H1 (cell line): ENCODE results near the gene PSMD6. TPM values are rescaled to one million over a fixed set of nuclear protein-coding genes. Genes with fewer than 3 reads are reported as not detected.

Experiments
- CTCF ChIA-PET: fragments of 300-600 bp; sonication (Branson Sonifier 250); formaldehyde crosslinking; loops from one replicate; lab custom pipeline; 2021; ENCODE audit not compliant: partially characterized antibody; lab: Charles Lee
- POLR2A ChIA-PET: fragments of 300-600 bp; sonication (Branson Sonifier 250); formaldehyde crosslinking; loops from one replicate; lab custom pipeline; 2021; ENCODE audit warnings: inconsistent platforms; ENCODE audit not compliant: partially characterized antibody; lab: Charles Lee
- DNase-seq, 2 experiments: peaks; one replicate each; pipeline versions ENCODE4 v3.0.0 to v3.0.0-alpha.2; 2010 to 2022; ENCODE audit warnings: low spot score in 2 of 2, low read depth in 1 of 2, mixed read lengths in 1 of 2
- FAIRE-seq: peaks from 2 replicates; lab custom pipeline; 2011; peaks lifted over from hg19 to GRCh38; lab: Jason Lieb, UNC
- H2AFZ ChIP-seq: 2 replicates; pipeline ENCODE4 v1.8.1; 2012; ENCODE audit warnings: low read length, inconsistent platforms
- H2AK5ac ChIP-seq: 2 replicates; pipeline ENCODE4 v1.6.1; 2013; ENCODE audit warnings: low read depth, low read length
- H2BK120ac ChIP-seq: replicated peaks from 2 replicates; pipeline ENCODE3; 2013; ENCODE audit warnings: low read depth, low read length, inconsistent platforms
- H2BK12ac ChIP-seq: 2 replicates; pipeline ENCODE4 v1.6.1; 2013; ENCODE audit warnings: low read depth, low read length
- H2BK15ac ChIP-seq: 2 replicates; pipeline ENCODE4 v1.6.1; 2013; ENCODE audit warnings: low read length
- H2BK20ac ChIP-seq: 2 replicates; pipeline ENCODE4 v1.6.1; 2013; ENCODE audit warnings: low read length
- H2BK5ac ChIP-seq: 2 replicates; pipeline ENCODE4 v1.6.1; 2013; ENCODE audit warnings: low read depth, low read length
- H3K14ac ChIP-seq: 2 replicates; pipeline ENCODE4 v1.6.1; 2013; ENCODE audit warnings: inconsistent platforms; ENCODE audit not compliant: insufficient read length
- H3K18ac ChIP-seq: 2 replicates; pipeline ENCODE4 v1.6.1; 2013; ENCODE audit warnings: low read length; ENCODE audit errors: extremely low read depth
- H3K23ac ChIP-seq: 2 replicates; pipeline ENCODE4 v1.6.1; 2013; ENCODE audit warnings: inconsistent platforms; ENCODE audit not compliant: insufficient read length
- H3K23me2 ChIP-seq: 2 replicates; pipeline ENCODE4 v1.6.1; 2013; ENCODE audit warnings: low read depth, low read length
- H3K27ac ChIP-seq: 2 replicates; pipeline ENCODE4 v1.6.1; 2011; ENCODE audit warnings: low read depth, low read length, inconsistent platforms
- H3K27me3 ChIP-seq, 4 experiments: replicated peaks in 1 of 4; 1 replicate in 1 of 4; 2 replicates in 3 of 4; pipeline versions ENCODE4 v1.6.1 to v1.8.1; 2011 to 2013; ENCODE audit warnings: low read length in 3 of 4, mild to moderate bottlenecking in 3 of 4, inconsistent platforms in 2 of 4, mixed read lengths in 2 of 4, moderate library complexity in 1 of 4; ENCODE audit not compliant: control insufficient read depth in 3 of 4, insufficient read depth in 3 of 4; ENCODE audit errors: extremely low read depth in 1 of 4
- H3K36me3 ChIP-seq, 4 experiments: 2 replicates each; pipeline versions ENCODE4 v1.6.1 to v1.8.1; 2011 to 2013; ENCODE audit warnings: mild to moderate bottlenecking in 4 of 4, low read length in 3 of 4, moderate library complexity in 2 of 4, control low read depth in 1 of 4, inconsistent platforms in 1 of 4; ENCODE audit not compliant: insufficient read depth in 4 of 4, control insufficient read depth in 2 of 4
- H3K4ac ChIP-seq: replicated peaks from 2 replicates; pipeline ENCODE3; 2013; ENCODE audit warnings: low read length, low read depth, mixed read lengths, inconsistent platforms; ENCODE audit not compliant: insufficient read length
- H3K4me1 ChIP-seq, 4 experiments: replicated peaks in 1 of 4; 1 replicate in 1 of 4; 2 replicates in 3 of 4; pipeline versions ENCODE4 v1.6.1 to v1.8.1; 2011 to 2013; ENCODE audit warnings: low read length in 3 of 4, inconsistent platforms in 2 of 4, mixed read lengths in 1 of 4; ENCODE audit not compliant: insufficient read depth in 4 of 4, control insufficient read depth in 3 of 4
- H3K4me2 ChIP-seq, 2 experiments: 2 replicates each; pipeline versions ENCODE4 v1.6.1 to v1.8.1; 2011 to 2013; ENCODE audit warnings: low read depth in 2 of 2, low read length in 2 of 2, control low read depth in 1 of 2, inconsistent platforms in 1 of 2, mild to moderate bottlenecking in 1 of 2; ENCODE audit not compliant: insufficient read depth in 1 of 2
- H3K4me3 ChIP-seq, 4 experiments: fragments of 200-600, 300-600 bp in 1 of 4; sonication (generic), shearing (Covaris generic), sonication (Bioruptor Twin) in 1 of 4; 2 replicates each; pipeline versions ENCODE4 v1.5.1 to v1.8.1; 2011 to 2016; ENCODE audit warnings: low read length in 4 of 4, low read depth in 3 of 4, control low read depth in 2 of 4, inconsistent platforms in 2 of 4, mild to moderate bottlenecking in 2 of 4, mixed read lengths in 1 of 4, moderate library complexity in 1 of 4; ENCODE audit not compliant: insufficient read depth in 2 of 4; ENCODE audit errors: extremely low read depth in 1 of 4
- H3K56ac ChIP-seq: replicated peaks from 2 replicates; pipeline ENCODE3; 2013; ENCODE audit warnings: low read depth, mild to moderate bottlenecking, mixed read lengths, low read length, inconsistent platforms; ENCODE audit not compliant: insufficient read length
- H3K79me1 ChIP-seq: 2 replicates; pipeline ENCODE4 v1.6.1; 2013; ENCODE audit warnings: low read depth, low read length, control low read depth
- H3K79me2 ChIP-seq, 2 experiments: 2 replicates each; pipeline versions ENCODE4 v1.6.1 to v1.8.1; 2012 to 2013; ENCODE audit warnings: low read length in 2 of 2, mild to moderate bottlenecking in 2 of 2, inconsistent platforms in 1 of 2; ENCODE audit not compliant: insufficient read depth in 2 of 2, control insufficient read depth in 1 of 2
- H3K9ac ChIP-seq, 4 experiments: replicated peaks in 1 of 4; 1 replicate in 1 of 4; 2 replicates in 3 of 4; pipeline versions ENCODE4 v1.6.1 to v1.8.1; 2011 to 2013; ENCODE audit warnings: low read depth in 3 of 4, low read length in 3 of 4, control low read depth in 2 of 4, mild to moderate bottlenecking in 2 of 4, moderate library complexity in 2 of 4, inconsistent platforms in 1 of 4; ENCODE audit errors: extremely low read depth in 1 of 4
- H3K9me3 ChIP-seq, 2 experiments: 2 replicates each; pipeline versions ENCODE4 v1.6.1 to v1.8.1; 2012 to 2013; ENCODE audit warnings: mild to moderate bottlenecking in 2 of 2, moderate library complexity in 2 of 2, control low read depth in 1 of 2, inconsistent platforms in 1 of 2, low read depth in 1 of 2, low read length in 1 of 2, mixed read lengths in 1 of 2; ENCODE audit not compliant: insufficient read depth in 2 of 2
- H4K20me1 ChIP-seq, 2 experiments: replicated peaks in 1 of 2; 2 replicates each; pipeline versions ENCODE3 to v1.8.1; 2011 to 2013; ENCODE audit warnings: inconsistent platforms in 2 of 2, low read length in 2 of 2, mild to moderate bottlenecking in 1 of 2; ENCODE audit not compliant: insufficient read depth in 2 of 2, control insufficient read depth in 1 of 2
- H4K5ac ChIP-seq: 2 replicates; pipeline ENCODE4 v1.6.1; 2013; ENCODE audit warnings: low read length, low read depth, mixed read lengths, inconsistent platforms; ENCODE audit not compliant: insufficient read length
- H4K8ac ChIP-seq: 2 replicates; pipeline ENCODE4 v1.8.0; 2013; ENCODE audit warnings: mild to moderate bottlenecking, moderate library complexity, low read length, inconsistent platforms; ENCODE audit not compliant: insufficient read depth; ENCODE audit errors: extremely low read depth
- H4K91ac ChIP-seq: replicated peaks from 2 replicates; pipeline ENCODE3; 2013; ENCODE audit warnings: low read length, mixed read lengths, inconsistent platforms; ENCODE audit not compliant: insufficient read length
- ASH2L ChIP-seq: fragments of 200-600, 300-600 bp; sonication (generic); IDR thresholded peaks from one replicate; pipeline ENCODE4 v1.7.1; 2017; ENCODE audit warnings: low read length
- FOSL1 ChIP-seq: IDR thresholded peaks from 2 replicates; pipeline ENCODE4 v1.6.1; 2011; ENCODE audit warnings: mild to moderate bottlenecking, low read depth, low read length, moderate library complexity; ENCODE audit not compliant: insufficient read depth
- GABPA ChIP-seq: IDR thresholded peaks from 2 replicates; pipeline ENCODE4 v1.6.1; 2011; ENCODE audit warnings: mild to moderate bottlenecking, low read length, moderate library complexity, borderline replicate concordance; ENCODE audit not compliant: insufficient read depth
- GTF2F1 ChIP-seq: IDR thresholded peaks from 2 replicates; pipeline ENCODE4 v1.6.1; 2012; ENCODE audit warnings: low read depth, low read length, improper control_type of control experiment, borderline replicate concordance
- SIRT6 ChIP-seq: IDR thresholded peaks from one replicate; pipeline ENCODE4 v1.7.1; 2012; ENCODE audit warnings: low read length, inconsistent platforms
- SIX5 ChIP-seq: IDR thresholded peaks from 2 replicates; pipeline ENCODE4 v1.6.1; 2011; ENCODE audit warnings: mild to moderate bottlenecking, low read depth, low read length
- TCF12 ChIP-seq: IDR thresholded peaks from 2 replicates; pipeline ENCODE4 v1.6.1; 2011; ENCODE audit warnings: low read depth, mild to moderate bottlenecking, low read length
- USF2 ChIP-seq: IDR thresholded peaks from 2 replicates; pipeline ENCODE4 v1.6.1; 2011; ENCODE audit warnings: low read length, improper control_type of control experiment
- ZNF274 ChIP-seq: IDR thresholded peaks from 2 replicates; pipeline ENCODE4 v1.7.0; 2012; ENCODE audit warnings: low read length, borderline replicate concordance; ENCODE audit errors: extremely low read depth
- WGBS, 2 experiments: shearing (Covaris generic) in 1 of 2; methylation state at CpG; one replicate each; pipeline versions ENCODE4 v1.1.6 to v1.1.7; 2013 to 2015; ENCODE audit warnings: low lambda C conversion rate in 2 of 2, mixed read lengths in 2 of 2, inconsistent platforms in 1 of 2, low coverage in 1 of 2, missing lambda C conversion rate in 1 of 2; ENCODE audit not compliant: insufficient replicate concordance in 2 of 2, insufficient coverage in 1 of 2, insufficient read length in 1 of 2; ENCODE audit errors: extremely low coverage in 1 of 2, missing lambda C conversion rate in 1 of 2; 5-methylcytosine and 5-hydroxymethylcytosine counted together
- polyA plus RNA-seq, 7 experiments: library from polyadenylated mRNA; depleted of rRNA in 3 of 7; stranded (reverse) in 5 of 7; unstranded in 2 of 7; fragments of >200 nt in 5 of 7; fragments of 200-250 nt in 2 of 7; gene quantifications; 1 replicate in 5 of 7; 2 replicates in 1 of 7; 4 replicates in 1 of 7; pipeline versions ENCODE4 v1.2.1 to v1.2.3, GENCODE V29; 2011 to 2013; ENCODE audit warnings: missing spikeins in 2 of 7, mixed read lengths in 2 of 7
- total RNA-seq: library from RNA; stranded (reverse); fragmentation: NEBNext Ultra II Directional; extraction: Animal tissue kit (Norgen Biotek cat#: 25700); gene quantifications from 2 replicates; pipeline ENCODE4 v1.2.1, GENCODE V29; 2021

PSMD6 gene
- total and polyA plus RNA-seq, 2 of the 8 experiments (the other 6 are each of a cell fraction or from before 2014, with no cell fraction given) = 43.7 to 104 TPM

- CTCF ChIA-PET = interaction anchor here (1.6 to 3.4 kb wide), 3 partner anchors 23 to 410 kb away, joined by 4 to 17 read pairs (median 6); no protein-coding TSS in a partner anchor
- no peak overlapping the region for H3K4ac ChIP-seq
- H3K79me2 ChIP-seq = no peaks in the 10 kb centered on the region
- no peaks in the 10 kb centered on the region for H3K36me3 ChIP-seq
- H3K4me3 ChIP-seq = no peak overlapping the region
- H2AK5ac ChIP-seq = no peak overlapping the region
- no peak overlapping the region for H2BK12ac ChIP-seq
- H3K4me2 ChIP-seq = no peak overlapping the region; a peak in 1 of 4 replicates
- POLR2A ChIA-PET = no interaction called here
- no peak overlapping the region for H2BK20ac ChIP-seq
- WGBS, 2 experiments = 82% methylated on average over 3 of the region's 3 CpGs; no CpG with 5 or more reads in 1 of the 2 experiments
- no peak overlapping the region for H2BK120ac ChIP-seq
- no peak overlapping the region for H4K91ac ChIP-seq
- H2AFZ ChIP-seq = no peak overlapping the region
- no peak overlapping the region for H2BK5ac ChIP-seq
- no peak overlapping the region for H2BK15ac ChIP-seq
- no peak overlapping the region for H3K23ac ChIP-seq
- no peak overlapping the region for H3K27ac ChIP-seq
- H4K20me1 ChIP-seq = no peaks in the 10 kb centered on the region
- no peaks in the 10 kb centered on the region for H3K79me1 ChIP-seq
- H3K9ac ChIP-seq = no peak overlapping the region
- peaks cover 3 to 17% (median 12%) of the 10 kb centered on the region in 4 experiments; a peak in 6 of 7 replicates for H3K4me1 ChIP-seq
- no peak for DNase-seq
- no peak for FAIRE-seq
- TF ChIP-seq USF2 = no peak
- TF ChIP-seq FOSL1 = no peak
- no peak for TF ChIP-seq ZNF274
- TF ChIP-seq ASH2L = no peak
- no peak for TF ChIP-seq SIRT6
- TF ChIP-seq SIX5 = no peak
- no peak for TF ChIP-seq GTF2F1
- no peak for TF ChIP-seq GABPA
- no peak for TF ChIP-seq TCF12
- H3K18ac ChIP-seq = no peak overlapping the region
- H4K5ac ChIP-seq = no peak overlapping the region
- H3K9me3 ChIP-seq = no peaks in the 10 kb centered on the region
- H4K8ac ChIP-seq = no peak overlapping the region
- no peak overlapping the region for H3K56ac ChIP-seq
- no peak overlapping the region for H3K14ac ChIP-seq
- no peaks in the 10 kb centered on the region for H3K27me3 ChIP-seq
- no peaks in the 10 kb centered on the region; the same call in 1 of the 2 replicates for H3K23me2 ChIP-seq
Observed at GRCh38 chr3:64053581-64053980, 30.3 kb upstream of the PSMD6 start.
